Neural cell (in vitro differentiated cells): Measurements from ENCODE around the gene HLTF.

Experiments used
- EP300 ChIP-seq: fragments of 450-650 bp; conservative IDR thresholded peaks from 2 replicates; pipeline ENCODE4 v1.6.1; 2014; ENCODE audit warnings: antibody characterized with exemption, mild to moderate bottlenecking, moderate library complexity; ENCODE audit not compliant: poor library complexity, severe bottlenecking
- EZH2 ChIP-seq: fragments of 200-600, 300-800 bp; shearing (Covaris generic), sonication (generic); IDR thresholded peaks from 2 replicates; pipeline ENCODE4 v1.6.1; 2014; ENCODE audit warnings: antibody characterized with exemption, low read length, borderline replicate concordance, mild to moderate bottlenecking; ENCODE audit not compliant: insufficient read depth, poor library complexity, severe bottlenecking
- MXI1 ChIP-seq: fragments of 450-650 bp; conservative IDR thresholded peaks from 2 replicates; pipeline ENCODE4 v1.6.1; 2014; ENCODE audit warnings: antibody characterized with exemption, mild to moderate bottlenecking; ENCODE audit not compliant: poor library complexity, severe bottlenecking
- POLR2AphosphoS5 ChIP-seq: IDR thresholded peaks from 2 replicates; pipeline ENCODE4 v1.6.1; 2012
- RAD21 ChIP-seq: fragments of 450-650 bp; conservative IDR thresholded peaks from 2 replicates; pipeline ENCODE4 v1.6.1; 2014; ENCODE audit warnings: antibody characterized with exemption, mild to moderate bottlenecking, moderate library complexity
- SMC3 ChIP-seq: fragments of 450-650 bp; conservative IDR thresholded peaks from 2 replicates; pipeline ENCODE4 v1.6.1; 2014; ENCODE audit warnings: antibody characterized with exemption, mild to moderate bottlenecking, moderate library complexity; ENCODE audit not compliant: poor library complexity
- TAF1 ChIP-seq: IDR thresholded peaks from 2 replicates; pipeline ENCODE4 v1.6.1; 2012; ENCODE audit warnings: low read depth
- TF ChIP-seq, protein P1 (sequence below): fragments of 450-650 bp; IDR thresholded peaks from 2 replicates; pipeline ENCODE4 v1.5.1; 2014; ENCODE audit warnings: antibody characterized with exemption, mild to moderate bottlenecking, moderate library complexity; ENCODE audit not compliant: poor library complexity, severe bottlenecking
- TF ChIP-seq, protein P2 (sequence below): IDR thresholded peaks from 2 replicates; pipeline ENCODE4 v1.6.1; 2012; ENCODE audit warnings: borderline replicate concordance

DNA sequence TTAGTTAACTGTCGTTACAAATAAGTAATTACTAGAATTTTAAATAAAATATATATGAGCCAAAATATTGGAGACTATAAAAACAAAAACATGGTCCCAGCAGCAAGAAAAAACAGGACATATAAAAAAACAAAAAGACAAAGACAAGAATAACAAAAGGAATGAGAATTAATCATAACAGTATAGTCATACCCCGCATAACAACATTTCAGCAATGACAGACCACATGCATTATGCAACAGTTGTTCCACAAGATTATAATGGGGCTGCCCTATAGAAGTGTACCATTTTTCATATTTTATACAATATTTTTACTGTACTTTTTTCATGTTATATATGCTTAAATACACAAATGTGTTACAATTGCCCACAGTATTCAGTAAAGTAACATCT, 5.6 kb downstream of the HLTF start:
- TF ChIP-seq, protein P1, sequence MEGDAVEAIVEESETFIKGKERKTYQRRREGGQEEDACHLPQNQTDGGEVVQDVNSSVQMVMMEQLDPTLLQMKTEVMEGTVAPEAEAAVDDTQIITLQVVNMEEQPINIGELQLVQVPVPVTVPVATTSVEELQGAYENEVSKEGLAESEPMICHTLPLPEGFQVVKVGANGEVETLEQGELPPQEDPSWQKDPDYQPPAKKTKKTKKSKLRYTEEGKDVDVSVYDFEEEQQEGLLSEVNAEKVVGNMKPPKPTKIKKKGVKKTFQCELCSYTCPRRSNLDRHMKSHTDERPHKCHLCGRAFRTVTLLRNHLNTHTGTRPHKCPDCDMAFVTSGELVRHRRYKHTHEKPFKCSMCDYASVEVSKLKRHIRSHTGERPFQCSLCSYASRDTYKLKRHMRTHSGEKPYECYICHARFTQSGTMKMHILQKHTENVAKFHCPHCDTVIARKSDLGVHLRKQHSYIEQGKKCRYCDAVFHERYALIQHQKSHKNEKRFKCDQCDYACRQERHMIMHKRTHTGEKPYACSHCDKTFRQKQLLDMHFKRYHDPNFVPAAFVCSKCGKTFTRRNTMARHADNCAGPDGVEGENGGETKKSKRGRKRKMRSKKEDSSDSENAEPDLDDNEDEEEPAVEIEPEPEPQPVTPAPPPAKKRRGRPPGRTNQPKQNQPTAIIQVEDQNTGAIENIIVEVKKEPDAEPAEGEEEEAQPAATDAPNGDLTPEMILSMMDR, result no peak
- TF ChIP-seq TAF1 (no peak), EZH2 (no peak), RAD21 (no peak), POLR2AphosphoS5 (no peak), SMC3 (no peak), EP300 (no peak), MXI1 (no peak)
- TF ChIP-seq, protein P2, sequence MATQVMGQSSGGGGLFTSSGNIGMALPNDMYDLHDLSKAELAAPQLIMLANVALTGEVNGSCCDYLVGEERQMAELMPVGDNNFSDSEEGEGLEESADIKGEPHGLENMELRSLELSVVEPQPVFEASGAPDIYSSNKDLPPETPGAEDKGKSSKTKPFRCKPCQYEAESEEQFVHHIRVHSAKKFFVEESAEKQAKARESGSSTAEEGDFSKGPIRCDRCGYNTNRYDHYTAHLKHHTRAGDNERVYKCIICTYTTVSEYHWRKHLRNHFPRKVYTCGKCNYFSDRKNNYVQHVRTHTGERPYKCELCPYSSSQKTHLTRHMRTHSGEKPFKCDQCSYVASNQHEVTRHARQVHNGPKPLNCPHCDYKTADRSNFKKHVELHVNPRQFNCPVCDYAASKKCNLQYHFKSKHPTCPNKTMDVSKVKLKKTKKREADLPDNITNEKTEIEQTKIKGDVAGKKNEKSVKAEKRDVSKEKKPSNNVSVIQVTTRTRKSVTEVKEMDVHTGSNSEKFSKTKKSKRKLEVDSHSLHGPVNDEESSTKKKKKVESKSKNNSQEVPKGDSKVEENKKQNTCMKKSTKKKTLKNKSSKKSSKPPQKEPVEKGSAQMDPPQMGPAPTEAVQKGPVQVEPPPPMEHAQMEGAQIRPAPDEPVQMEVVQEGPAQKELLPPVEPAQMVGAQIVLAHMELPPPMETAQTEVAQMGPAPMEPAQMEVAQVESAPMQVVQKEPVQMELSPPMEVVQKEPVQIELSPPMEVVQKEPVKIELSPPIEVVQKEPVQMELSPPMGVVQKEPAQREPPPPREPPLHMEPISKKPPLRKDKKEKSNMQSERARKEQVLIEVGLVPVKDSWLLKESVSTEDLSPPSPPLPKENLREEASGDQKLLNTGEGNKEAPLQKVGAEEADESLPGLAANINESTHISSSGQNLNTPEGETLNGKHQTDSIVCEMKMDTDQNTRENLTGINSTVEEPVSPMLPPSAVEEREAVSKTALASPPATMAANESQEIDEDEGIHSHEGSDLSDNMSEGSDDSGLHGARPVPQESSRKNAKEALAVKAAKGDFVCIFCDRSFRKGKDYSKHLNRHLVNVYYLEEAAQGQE, result no peak
